Ramos (cell line): ENCODE results near the gene TAF11L11.
"Not testable (repeated sequence)": the region's sequence is repeated elsewhere in the genome, so short reads cannot be mapped to it uniquely, and the experiment has no call there.

Experiments used
- in situ Hi-C: fragments of 300-500 bp; cut with MboI; formaldehyde crosslinking; loops from one replicate; pipeline ENCODE4 v1.14.3; 2022; ENCODE audit warnings: low sequenced_read_pairs; ENCODE audit not compliant: unreplicated experiment

Gene TAF11L11

DNA sequence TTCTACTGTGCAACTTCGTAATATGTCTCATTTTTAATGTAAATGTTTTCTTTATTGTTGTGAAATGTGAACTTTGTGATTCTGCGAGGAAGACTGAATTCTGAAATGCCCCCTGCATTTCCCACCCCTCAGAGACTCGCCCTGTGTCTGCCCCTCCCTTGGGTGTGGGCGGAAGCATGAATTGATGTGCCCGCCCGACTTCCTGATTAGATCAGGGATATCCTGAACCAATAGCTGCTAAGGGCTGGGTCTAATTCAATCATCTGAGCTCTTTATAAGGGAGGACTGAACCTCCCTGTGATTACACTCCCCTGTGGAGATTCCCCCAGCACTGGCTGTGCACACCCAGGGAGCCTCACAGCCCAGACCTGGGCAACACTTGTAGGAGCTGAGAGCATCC is at the start of gene TAF11L11:
TSS of gene TAF11L11 (plus strand) at position 304 of the 400 bp plus-strand sequence.
- in situ Hi-C loops, result not testable (repeated sequence)

DNA sequence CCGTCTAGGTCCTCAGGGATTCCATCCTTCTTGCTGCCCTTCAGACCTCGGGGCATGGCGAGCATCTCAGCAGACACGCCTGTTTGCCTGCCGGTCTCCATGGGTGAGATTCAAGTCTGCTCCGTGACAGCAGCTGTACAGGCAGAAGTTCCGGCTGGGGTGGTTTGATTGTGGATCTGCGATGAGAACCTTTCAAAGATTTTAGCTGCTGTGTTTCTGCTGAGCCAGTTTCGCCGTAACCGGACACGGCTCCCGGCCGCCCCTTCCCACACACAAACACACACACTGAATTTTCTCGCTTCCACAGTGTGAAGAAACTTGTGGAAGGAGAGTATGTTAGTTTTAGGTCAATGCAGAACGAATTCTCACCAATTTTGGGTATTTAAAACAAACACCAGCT is 18.3 kb upstream of the TAF11L11 start, which contains the start of gene TAF11L7:
TSS of gene TAF11L7 (minus strand) at position 101 of the 400 bp plus-strand sequence.
- in situ Hi-C loops, result not testable (repeated sequence)

DNA sequence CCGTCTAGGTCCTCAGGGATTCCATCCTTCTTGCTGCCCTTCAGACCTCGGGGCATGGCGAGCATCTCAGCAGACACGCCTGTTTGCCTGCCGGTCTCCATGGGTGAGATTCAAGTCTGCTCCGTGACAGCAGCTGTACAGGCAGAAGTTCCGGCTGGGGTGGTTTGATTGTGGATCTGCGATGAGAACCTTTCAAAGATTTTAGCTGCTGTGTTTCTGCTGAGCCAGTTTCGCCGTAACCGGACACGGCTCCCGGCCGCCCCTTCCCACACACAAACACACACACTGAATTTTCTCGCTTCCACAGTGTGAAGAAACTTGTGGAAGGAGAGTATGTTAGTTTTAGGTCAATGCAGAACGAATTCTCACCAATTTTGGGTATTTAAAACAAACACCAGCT is 13.1 kb upstream of the TAF11L11 start, which contains the start of gene TAF11L8:
TSS of gene TAF11L8 (minus strand) at position 101 of the 400 bp plus-strand sequence.
- in situ Hi-C loops, result not testable (repeated sequence)

DNA sequence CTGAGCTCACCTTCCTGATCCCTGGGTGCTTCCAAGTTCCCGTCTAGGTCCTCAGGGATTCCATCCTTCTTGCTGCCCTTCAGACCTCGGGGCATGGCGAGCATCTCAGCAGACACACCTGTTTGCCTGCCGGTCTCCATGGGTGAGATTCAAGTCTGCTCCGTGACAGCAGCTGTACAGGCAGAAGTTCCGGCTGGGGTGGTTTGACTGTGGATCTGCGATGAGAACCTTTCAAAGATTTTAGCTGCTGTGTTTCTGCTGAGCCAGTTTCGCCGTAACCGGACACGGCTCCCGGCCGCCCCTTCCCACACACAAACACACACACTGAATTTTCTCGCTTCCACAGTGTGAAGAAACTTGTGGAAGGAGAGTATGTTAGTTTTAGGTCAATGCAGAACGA is 9.7 kb upstream of the TAF11L11 start, which contains the start of gene TAF11L9:
TSS of gene TAF11L9 (minus strand) at position 140 of the 400 bp plus-strand sequence.
- in situ Hi-C loops, result not testable (repeated sequence)

DNA sequence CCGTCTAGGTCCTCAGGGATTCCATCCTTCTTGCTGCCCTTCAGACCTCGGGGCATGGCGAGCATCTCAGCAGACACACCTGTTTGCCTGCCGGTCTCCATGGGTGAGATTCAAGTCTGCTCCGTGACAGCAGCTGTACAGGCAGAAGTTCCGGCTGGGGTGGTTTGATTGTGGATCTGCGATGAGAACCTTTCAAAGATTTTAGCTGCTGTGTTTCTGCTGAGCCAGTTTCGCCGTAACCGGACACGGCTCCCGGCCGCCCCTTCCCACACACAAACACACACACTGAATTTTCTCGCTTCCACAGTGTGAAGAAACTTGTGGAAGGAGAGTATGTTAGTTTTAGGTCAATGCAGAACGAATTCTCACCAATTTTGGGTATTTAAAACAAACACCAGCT is 6.3 kb upstream of the TAF11L11 start, which contains the start of gene TAF11L10:
TSS of gene TAF11L10 (minus strand) at position 101 of the 400 bp plus-strand sequence.
- in situ Hi-C loops, result not testable (repeated sequence)

DNA sequence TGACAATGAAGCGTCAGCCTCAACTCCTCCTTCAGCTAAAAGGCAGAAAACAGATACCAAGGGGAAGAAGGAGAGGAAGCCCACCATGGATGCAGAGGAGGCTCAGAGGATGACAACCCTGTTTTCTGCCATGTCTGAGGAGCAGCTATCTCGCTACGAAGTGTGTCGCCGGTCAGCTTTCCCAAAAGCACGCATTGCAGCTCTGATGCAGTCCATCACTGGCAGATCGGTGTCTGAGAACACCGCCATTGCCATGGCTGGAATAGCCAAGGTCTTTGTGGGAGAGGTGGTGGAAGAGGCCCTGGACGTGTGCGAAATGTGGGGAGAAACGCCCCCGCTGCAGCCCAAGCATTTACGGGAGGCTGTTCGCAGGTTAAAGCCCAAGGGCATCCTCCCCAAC is 968 bp downstream of the TAF11L11 start:
- in situ Hi-C loops, result no loop called here

DNA sequence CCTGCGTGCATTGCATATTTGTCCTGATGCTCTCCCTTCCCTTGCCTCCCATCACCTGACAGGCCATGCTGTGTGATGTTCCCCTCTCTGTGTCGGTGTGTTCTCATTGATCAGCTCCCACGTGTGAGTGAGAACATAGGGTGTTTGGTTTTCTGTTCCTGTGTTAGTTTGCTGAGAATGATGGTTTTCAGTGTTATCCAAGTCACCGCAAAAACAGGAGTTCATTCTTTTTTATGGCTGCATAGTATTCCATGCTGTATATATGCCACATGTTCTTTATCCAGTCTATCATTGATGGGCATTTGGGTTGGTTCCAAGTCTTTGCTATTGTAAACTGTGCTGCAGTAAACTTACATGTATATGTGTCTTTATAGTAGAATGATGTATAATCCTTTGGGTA is 3.5 kb downstream of the TAF11L11 start:
- in situ Hi-C loops, result not testable (repeated sequence)

DNA sequence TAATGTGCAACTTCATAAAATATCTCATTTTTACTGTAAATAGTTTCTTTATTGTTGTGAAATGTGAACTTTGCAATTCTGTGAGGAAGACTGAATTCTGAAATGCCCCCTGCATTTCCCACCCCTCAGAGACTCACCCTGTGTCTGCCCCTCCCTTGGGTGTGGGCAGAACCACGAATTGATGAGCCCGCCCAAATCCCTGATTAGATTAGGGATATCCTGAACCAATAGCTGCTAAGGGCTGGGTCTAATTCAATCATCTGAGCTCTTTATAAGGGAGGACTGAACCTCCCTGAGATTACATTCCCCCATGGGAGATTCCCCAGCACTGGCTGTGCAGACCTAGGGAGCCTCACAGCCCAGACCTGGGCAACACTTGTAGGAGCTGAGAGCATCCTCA is 6.1 kb downstream of the TAF11L11 start, which contains the start of gene TAF11L12:
TSS of gene TAF11L12 (plus strand) at position 301 of the 400 bp plus-strand sequence.
- in situ Hi-C loops, result not testable (repeated sequence)

DNA sequence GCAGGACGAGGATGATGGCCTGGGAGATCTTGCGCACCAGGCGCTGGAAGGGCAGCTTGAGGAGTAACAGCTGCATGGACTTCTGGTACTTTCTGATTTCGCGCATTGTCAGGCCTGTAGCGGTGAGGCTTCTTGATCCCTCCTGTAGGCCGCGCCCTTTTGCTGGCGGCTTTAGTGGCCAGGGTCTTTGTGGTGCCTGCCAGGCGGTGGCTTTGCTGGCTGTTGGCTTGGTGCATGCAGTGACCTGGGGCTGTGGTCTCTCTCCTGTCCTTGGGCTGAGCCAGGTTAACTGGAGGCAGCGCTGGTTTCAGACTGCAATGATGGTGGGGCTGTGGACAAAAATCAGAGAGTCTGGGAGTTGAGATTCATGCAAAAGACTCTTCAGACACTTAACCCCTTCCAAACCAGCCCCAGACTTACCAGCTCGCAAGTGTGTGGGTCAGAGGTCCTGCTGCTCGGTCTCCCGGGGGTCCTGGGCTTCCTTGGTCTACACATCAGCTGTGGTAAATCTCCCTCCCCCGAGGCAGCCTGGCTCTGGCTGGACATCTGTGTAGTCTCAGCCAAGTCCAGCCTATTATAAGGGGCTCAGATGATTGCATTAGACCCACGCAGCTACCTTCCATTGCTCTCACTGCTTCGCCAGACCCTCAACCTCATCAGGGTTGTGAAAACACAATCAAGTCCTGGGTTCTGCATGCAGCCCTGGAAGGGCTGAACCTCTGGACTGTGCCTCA is 11.1 kb downstream of the TAF11L11 start:
- in situ Hi-C loops, result no loop called here

DNA sequence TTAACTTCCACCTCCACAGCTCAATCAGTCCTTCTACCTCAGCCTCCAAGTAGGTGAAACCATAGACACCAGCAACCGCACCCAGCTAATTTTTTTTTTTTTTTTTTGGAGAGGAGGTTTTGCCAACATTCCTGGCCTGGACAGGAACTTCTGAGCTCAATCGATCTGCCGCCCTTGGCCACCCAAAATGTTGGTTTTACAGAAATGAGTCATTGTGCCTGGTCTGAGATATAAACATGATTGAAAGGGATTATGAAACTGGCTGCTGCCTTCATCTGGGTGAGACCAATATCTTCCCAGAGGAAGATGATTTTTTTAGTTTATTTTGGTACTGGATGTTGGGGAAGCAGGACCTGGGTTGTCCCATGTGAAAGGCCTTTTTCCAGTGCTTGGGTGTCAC is 15.4 kb downstream of the TAF11L11 start:
- in situ Hi-C loops, result no loop called here

DNA sequence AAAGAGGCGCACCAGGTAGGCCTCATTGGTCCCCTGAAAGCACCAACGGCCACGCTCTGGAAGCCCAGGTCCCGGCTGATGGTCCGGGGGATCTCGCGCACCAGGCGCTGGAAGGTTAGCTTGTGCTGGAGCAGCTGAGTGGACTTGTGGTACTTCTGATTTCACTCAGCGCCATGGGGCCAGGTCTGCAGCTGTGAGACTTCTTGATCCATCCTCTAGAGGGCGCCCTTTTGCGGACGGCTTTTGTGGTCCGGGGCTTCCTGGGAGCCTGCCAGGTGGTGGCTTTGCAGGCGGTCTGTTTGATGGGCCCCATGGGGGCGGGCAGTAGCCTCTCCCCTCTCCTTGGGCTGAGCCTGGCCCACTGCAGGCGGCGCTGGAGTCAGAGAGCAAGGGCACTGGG is 16.6 kb downstream of the TAF11L11 start:
- in situ Hi-C loops, result no loop called here

DNA sequence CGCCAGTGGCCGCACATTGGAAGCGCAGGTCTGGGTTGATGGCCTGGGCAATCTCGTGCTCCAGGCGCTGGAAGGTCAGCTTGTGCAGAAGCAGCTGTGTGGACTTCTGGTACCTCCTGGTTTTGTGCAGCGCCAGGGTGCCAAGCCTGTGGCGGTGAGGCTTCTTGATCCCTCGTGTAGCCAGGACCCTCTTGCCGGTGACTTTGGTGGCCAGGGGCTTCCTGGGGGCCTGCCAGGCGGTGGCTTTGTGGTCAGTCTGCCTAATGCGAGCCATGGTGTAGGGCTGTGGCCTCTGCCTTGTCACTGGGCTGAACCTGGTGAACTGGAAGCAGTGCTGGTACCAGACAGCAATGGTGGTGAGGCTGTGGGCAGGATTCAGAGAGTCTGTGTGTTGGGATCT is 21.7 kb downstream of the TAF11L11 start:
- in situ Hi-C loops, result no loop called here

DNA sequence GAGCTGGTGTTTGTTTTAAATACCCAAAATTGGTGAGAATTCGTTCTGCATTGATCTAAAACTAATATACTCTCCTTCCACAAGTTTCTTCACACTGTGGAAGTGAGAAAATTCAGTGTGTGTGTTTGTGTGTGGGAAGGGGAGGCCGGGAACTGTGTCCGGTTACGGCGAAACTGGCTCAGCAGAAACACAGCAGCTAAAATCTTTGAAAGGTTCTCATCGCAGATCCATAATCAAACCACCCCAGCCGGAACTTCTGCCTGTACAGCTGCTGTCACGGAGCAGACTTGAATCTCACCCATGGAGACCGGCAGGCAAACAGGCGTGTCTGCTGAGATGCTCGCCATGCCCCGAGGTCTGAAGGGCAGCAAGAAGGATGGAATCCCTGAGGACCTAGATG is 27.8 kb downstream of the TAF11L11 start, which contains the start of gene TAF11L13:
TSS of gene TAF11L13 (plus strand) at position 301 of the 400 bp plus-strand sequence.
- in situ Hi-C loops, result not testable (repeated sequence)

DNA sequence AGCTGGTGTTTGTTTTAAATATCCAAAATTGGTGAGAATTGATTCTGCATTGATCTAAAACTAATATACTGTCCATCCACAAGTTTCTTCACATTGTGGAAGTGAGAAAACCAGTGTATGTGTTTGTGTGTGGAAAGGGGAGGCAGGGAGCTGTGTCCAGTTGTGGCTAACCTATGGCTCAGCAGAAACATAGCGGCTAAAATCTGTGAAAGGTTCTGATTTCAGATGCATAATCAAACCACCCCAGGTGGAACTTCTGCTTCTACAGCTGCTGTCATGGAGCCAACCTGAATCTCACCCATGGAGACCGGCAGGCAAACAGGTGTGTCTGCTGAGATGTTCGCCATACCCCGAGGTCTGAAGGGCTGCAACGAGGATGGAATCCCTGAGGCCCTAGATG is 30.2 kb downstream of the TAF11L11 start, which contains the start of gene TAF11L14:
TSS of gene TAF11L14 (plus strand) at position 301 of the 400 bp plus-strand sequence.
- in situ Hi-C loops, result no loop called here

DNA sequence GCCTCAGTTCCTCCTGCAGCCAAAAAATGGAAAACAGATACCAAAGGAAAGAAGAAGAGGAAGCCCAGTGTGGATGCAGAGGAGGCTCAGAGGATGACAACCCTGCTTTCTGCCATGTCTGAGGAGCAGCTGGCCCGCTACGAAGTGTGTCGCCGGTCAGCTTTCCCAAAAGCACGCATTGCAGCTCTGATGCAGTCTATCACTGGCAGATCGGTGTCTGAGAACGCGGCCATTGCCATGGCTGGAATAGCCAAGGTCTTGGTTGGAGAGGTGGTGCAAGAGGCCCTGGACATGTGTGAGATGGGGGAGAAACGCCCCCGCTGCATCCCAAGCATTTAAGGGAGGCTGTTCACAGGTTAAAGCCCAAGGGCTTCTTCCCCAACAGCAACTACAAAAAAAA is 45.2 kb downstream of the TAF11L11 start:
- in situ Hi-C loops, result not testable (repeated sequence)

DNA sequence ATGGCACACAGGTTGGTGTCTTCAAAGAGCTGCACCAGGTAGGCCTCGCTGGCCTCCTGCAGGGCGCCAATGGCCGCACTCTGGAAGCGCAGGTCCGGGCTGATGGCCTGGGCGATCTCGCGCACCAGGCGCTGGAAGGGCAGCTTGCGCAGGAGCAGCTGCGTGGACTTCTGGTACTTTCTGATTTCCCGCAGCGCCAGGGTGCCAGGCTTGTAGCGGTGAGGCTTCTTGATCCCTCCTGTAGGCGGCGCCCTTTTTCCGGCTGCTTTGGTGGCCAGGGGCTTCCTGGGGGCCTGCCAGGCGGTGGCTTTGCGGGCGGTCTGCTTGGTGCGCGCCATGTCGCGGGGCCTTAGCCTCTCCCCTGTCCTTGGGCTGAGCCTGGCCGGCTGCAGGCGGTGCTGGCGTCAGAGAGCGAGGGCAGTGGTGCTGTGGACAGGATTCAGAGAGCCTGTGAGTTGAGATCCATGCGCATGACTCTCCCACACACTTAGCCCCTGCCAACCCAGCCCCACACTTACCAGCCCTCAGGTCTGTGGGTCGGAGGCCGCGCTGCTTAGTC is 51.3 kb downstream of the TAF11L11 start:
- in situ Hi-C loops, result not testable (repeated sequence)
